Panc1 (cell line): Measurements from ENCODE around the gene RBM19.

Experiments
- CTCF ChIP-seq: fragments of 450-650 bp; IDR thresholded peaks from 2 replicates; pipeline ENCODE4 v1.5.1; 2017; ENCODE audit warnings: mild to moderate bottlenecking
- REST ChIP-seq, 2 experiments: IDR thresholded peaks; 2 replicates each; pipeline ENCODE4 v1.6.1; 2011 to 2012; ENCODE audit warnings: low read depth in 2 of 2, control low read depth in 1 of 2, low read length in 1 of 2, mild to moderate bottlenecking in 1 of 2, moderate library complexity in 1 of 2; ENCODE audit not compliant: insufficient read depth in 1 of 2

GRCh38 chr12:113971392-113971791 is 5.3 kb upstream of the RBM19 start:
- no peak for TF ChIP-seq CTCF
- no peak for TF ChIP-seq REST (IDR thresholded peaks at IDR 0.05; ENCODE audit: insufficient read depth in 1 of 2, low read depth in 2 of 2, low read length in 1 of 2)
